ENCODE results near the gene IGFN1.

DNA sequence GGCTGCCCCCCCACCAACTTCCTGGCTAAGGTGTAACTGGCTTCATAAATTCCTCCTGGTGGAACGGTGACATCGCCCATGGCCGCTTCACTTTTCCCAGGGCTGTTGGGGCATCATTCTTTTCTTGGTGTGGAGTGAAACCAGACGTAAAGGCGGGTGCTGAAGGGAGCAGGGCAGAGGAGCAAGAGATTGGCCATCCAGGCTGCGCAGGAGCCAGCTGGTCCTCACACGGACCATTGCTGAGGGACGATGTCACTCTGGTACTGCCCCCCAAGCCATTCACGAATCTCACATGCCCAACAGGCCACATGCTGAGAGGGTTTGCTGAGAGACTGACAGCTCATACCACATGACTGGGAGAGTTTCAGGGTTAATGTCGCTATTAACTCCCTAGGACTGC, 82.2 kb downstream of the IGFN1 start:
- TF ChIP-seq, protein P1, sequence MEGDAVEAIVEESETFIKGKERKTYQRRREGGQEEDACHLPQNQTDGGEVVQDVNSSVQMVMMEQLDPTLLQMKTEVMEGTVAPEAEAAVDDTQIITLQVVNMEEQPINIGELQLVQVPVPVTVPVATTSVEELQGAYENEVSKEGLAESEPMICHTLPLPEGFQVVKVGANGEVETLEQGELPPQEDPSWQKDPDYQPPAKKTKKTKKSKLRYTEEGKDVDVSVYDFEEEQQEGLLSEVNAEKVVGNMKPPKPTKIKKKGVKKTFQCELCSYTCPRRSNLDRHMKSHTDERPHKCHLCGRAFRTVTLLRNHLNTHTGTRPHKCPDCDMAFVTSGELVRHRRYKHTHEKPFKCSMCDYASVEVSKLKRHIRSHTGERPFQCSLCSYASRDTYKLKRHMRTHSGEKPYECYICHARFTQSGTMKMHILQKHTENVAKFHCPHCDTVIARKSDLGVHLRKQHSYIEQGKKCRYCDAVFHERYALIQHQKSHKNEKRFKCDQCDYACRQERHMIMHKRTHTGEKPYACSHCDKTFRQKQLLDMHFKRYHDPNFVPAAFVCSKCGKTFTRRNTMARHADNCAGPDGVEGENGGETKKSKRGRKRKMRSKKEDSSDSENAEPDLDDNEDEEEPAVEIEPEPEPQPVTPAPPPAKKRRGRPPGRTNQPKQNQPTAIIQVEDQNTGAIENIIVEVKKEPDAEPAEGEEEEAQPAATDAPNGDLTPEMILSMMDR (IDR thresholded peaks at IDR 0.05): no peak
- TF ChIP-seq POLR2AphosphoS5 (IDR thresholded peaks at IDR 0.05): no peak

Measured in transverse colon (tissue), 4 donors.